Measurements from ENCODE around the gene LNX1. TPM values are rescaled to one million over a fixed set of nuclear protein-coding genes. Genes with fewer than 3 reads are reported as not detected.

Gene LNX1
- total RNA-seq, 1 experiment from 2014 or later = 3.7 TPM

DNA sequence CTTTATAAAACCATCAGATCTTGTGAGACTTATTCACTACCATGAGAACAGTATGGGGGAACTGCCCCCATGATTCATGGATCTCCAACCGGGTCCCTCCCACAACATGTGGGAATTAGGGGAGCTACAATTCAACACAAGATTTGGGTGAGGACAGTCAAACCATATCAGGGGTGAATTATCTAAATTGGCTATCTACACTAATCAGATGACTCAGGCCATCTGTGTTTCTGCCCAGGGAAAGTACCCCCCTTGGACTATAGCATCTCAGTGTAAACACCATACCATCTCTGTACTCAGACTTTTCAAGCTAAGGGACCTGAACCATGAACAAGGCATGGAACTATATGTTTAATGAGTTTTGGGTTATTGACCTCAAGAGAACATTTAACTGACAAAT lies 76.8 kb downstream of the LNX1 start:
- DNase-seq (ENCODE audit: low read depth) = no peak
- in situ Hi-C loops (cut with HindIII; ENCODE audit: low pct_unique_long_range_greater_than_20kb, low sequenced_read_pairs) = no loop called here

DNA sequence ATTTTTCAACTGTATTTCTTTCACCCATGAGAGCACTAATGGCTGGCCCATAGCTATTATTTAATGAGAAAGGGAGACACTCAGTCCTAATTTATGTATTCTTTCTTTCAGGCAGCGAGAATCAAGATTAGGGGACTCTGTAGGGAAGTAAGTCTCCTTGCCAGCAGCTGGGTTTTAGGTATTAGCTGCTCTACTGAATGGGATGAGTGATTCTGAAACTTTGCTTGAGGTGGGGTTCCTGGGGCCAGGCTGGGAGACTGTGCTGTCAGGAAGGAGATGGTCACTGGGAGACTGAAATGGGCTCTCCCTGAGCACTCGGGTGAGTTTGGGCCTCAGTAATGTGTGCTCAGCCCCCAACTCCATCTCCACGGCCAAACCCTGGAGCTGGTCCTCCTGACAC lies 78.7 kb downstream of the LNX1 start:
- DNase-seq (ENCODE audit: low read depth) = no peak
- in situ Hi-C loops (cut with HindIII; ENCODE audit: low pct_unique_long_range_greater_than_20kb, low sequenced_read_pairs) = no loop called here

DNA sequence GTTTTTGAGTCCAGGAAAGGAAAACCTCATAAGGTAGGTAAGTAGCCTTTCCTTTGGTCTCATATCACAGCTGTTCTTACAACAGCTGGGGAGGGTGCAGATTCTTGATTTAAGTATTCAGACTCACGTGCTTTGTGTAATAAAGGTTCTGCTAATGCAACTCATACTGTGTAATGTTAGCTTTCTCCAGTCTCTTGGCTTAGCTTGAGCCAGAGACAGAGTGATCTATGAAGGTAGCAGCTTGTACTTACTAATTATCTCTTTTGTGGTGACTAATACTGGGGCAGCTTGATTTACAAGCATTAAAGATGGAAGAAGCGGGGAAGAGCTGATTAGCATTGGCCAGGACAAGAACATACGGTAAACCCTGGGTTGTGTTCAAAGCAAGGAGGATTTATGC lies 80.3 kb downstream of the LNX1 start:
- no peak for DNase-seq (ENCODE audit: low read depth)
- in situ Hi-C loops (cut with HindIII; ENCODE audit: low pct_unique_long_range_greater_than_20kb, low sequenced_read_pairs) = no loop called here

DNA sequence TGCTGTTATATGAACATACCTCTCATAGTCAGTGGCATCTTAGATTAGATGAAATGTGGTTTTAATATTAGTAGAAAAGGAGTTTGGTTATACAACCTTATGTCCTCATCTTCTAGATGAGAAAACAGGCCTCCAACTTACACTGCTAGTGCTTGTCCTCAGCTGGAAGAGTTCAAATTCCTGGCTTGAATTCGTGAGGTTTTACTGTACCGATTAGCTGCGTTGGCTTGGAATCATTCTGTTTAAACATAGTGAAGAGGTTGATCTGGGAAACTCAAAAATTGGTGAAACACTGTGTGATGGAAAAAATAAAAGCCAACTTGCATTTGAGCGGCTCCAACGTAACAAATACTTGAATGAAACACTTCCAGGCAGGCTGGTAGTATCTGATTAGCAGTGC lies 81.0 kb downstream of the LNX1 start:
- in situ Hi-C loops (cut with HindIII; ENCODE audit: low pct_unique_long_range_greater_than_20kb, low sequenced_read_pairs) = no loop called here
- no peak for DNase-seq (ENCODE audit: low read depth)

DNA sequence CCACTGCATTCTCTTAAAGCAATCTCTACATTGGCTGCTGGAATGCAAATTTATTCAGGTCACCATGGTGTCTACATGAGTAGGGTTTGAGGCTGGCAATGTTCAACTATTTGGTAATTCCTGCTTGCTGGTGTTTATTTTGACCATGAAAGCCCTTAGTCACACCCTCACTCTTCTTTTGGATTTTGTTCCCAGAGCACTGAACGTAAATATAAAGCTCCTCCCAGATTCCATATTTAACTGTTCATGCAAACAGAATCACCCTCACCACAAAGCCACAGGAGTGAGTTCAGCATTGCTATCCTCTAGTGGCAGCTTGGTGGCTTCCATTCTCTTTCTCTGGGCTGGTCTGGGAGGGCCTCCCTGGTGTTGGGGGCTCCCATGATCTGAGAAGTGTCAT lies 82.8 kb downstream of the LNX1 start:
- DNase-seq (ENCODE audit: low read depth) = peak; percentile 80
- in situ Hi-C loops (cut with HindIII; ENCODE audit: low pct_unique_long_range_greater_than_20kb, low sequenced_read_pairs) = no loop called here

DNA sequence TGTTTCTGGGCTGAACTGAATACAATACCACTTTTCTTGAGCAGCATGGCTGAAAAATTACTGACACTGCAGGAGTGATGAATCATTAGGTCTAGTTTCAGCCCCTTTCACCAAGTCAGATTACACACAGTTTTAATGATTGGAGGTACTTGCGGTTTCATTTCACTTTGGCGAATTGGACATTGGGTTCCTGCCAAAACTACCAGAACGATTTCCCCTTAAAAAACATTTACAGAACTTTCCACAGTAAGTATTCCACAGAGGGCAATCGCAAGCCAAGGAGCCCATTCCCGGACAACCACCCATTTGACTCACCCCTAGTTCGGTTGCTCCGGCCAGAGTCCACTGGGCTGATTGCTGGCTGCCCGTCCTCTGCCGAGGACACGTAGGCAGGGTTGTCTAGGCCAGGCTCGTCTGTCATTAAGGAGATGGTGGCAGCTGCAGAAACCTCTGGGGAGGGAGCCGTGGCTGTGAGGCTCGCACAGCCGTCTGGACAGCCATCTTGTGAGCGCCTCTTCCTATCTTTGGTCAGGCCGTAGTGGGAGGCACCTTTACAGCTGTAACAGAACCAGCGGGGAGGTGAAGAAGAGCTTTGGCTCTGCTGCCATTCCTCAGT lies 83.5 kb downstream of the LNX1 start:
- DNase-seq (ENCODE audit: low read depth) = peak; percentile 86
- in situ Hi-C loops (cut with HindIII; ENCODE audit: low pct_unique_long_range_greater_than_20kb, low sequenced_read_pairs) = no loop called here

DNA sequence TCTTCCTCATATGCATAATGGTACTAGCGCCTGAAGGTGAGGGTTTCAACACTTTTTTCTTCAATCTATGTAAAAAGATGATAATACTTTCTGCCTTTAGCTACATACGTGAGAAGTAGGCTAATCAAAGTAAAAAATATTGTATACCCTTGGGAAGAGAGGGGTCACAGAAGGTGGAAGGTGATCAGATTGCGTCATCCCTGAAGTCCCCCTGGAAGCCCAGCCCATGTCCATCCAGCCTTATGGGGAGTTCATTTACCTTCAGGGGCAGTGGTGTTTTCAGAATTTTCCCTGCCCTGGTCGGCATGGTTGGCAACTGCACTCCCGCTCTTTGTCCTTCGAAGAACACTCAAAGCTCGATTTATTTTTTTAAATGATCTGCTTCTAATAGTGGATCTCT lies 84.2 kb downstream of the LNX1 start:
- in situ Hi-C loops (cut with HindIII; ENCODE audit: low pct_unique_long_range_greater_than_20kb, low sequenced_read_pairs) = no loop called here
- DNase-seq (ENCODE audit: low read depth) = no peak

DNA sequence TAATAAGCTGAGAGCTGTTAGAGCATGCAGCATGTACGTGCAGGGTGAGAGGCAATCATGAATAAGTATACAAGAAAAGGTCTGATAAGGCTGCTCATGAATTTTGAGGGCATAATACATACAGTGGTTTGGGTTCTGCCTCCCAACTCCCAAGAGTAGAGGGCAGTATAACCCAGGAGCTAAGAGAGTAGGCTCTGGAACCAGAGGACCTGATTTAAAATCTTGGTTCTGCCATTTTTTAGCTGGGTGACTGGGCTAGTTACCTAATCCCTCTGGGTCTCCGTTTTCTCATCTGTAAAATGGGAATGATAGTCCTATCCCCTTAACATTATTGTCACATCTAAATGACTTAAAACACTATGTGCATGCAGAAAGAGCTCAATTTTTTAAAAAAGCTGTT lies 85.3 kb downstream of the LNX1 start:
- no peak for DNase-seq (ENCODE audit: low read depth)
- in situ Hi-C loops (cut with HindIII; ENCODE audit: low pct_unique_long_range_greater_than_20kb, low sequenced_read_pairs) = no loop called here

DNA sequence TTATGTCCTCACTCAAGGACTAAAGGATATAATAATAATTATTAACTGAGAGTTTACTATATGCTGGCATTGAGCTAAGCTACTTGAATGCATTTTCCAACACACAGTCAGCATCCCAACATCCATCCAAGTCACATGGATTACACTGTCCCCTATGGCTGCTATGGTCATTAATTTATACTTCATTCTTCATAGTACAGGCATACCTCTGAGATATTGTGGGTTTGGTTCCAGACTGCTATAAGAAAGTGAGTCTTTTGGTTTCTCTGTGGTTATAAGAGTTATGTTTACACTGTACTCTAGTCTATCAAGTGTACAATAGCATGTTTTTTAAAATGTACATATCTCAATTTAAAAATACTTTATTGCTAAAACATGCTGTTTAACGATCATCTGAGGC lies 89.2 kb downstream of the LNX1 start:
- no peak for DNase-seq (ENCODE audit: low read depth)

DNA sequence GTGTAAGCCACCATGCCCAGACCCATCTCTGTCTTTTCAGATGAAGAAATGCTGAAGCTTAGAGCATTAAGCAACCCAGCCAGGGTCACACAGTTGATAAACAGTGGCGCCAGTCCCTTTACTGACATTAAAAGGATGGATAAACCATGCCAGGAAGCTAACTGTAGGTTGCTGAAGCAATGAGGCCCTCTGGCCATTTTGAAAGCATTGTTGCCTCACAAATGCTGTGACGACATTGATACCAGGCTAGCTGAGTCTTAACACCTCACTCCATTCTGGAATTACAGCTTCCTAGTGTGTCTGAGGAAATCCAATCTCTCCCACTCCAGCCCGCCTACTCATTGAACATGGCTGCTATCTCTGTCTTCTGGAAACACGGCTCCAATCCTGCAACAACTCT lies 89.7 kb downstream of the LNX1 start:
- DNase-seq (ENCODE audit: low read depth) = no peak
- in situ Hi-C loops (cut with HindIII; ENCODE audit: low pct_unique_long_range_greater_than_20kb, low sequenced_read_pairs) = no loop called here

More for the DNA sequence above, 89.2 kb downstream of the LNX1 start:
- in situ Hi-C loops (cut with HindIII; ENCODE audit: low pct_unique_long_range_greater_than_20kb, low sequenced_read_pairs) = no loop called here

DNA sequence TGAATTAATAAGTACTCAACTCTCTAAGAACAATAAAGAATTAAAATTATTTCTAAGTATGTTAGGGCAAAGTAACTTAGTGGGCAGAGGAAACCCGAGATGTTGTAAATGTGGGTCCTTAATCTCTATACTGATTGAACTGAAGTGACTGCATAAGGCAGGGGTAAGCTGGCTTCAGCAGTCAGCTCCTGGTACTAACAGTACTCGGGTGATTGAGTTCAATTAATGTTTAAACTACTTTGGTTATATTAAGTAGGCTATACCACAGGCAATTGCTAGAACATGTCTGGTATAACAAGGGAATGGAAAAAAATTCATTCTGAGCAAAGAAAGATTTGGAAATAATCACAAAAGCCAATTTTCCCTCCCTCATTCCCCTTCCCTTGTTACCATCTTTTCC lies 90.7 kb downstream of the LNX1 start:
- in situ Hi-C loops (cut with HindIII; ENCODE audit: low pct_unique_long_range_greater_than_20kb, low sequenced_read_pairs) = no loop called here
- no peak for DNase-seq (ENCODE audit: low read depth)

DNA sequence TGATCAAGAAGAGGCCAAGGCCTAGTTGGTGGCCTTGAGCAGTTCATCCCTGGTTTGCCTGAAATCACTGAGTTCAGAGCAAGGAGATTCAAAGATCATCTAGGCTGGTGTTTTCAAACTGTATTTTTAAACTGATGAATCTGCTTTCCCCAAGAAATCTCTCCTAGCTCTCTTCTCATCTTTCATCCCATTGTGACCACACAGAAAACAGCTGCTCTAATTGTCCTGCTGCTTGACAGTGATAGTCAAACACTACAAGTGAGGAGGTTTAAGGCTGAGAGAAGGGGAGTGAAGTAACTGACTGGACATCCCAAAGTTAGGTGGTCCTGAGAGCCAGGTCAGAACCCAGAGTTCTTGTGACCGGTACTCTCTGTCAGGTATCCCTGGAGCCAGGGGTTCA lies 91.5 kb downstream of the LNX1 start:
- no peak for DNase-seq (ENCODE audit: low read depth)
- in situ Hi-C loops (cut with HindIII; ENCODE audit: low pct_unique_long_range_greater_than_20kb, low sequenced_read_pairs) = no loop called here

DNA sequence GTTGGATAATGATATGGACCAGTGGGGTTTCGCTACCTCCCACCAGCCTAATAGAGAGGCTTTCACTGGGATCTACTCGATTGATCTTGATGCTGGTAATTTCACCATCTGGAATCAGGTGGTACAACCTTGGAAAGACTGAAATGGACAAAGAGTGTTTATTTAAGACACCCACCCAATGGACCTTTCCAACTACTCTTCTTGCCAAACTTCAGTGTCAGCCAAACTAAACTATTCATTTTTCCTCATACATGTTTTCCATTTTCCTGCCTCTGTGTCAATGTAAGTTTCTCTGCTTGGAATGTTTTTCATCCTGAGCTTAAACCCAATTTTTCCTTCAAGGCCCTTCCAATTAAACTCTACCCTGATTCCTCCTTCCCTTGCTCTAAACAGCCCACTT lies 92.6 kb downstream of the LNX1 start:
- no peak for DNase-seq (ENCODE audit: low read depth)

DNA sequence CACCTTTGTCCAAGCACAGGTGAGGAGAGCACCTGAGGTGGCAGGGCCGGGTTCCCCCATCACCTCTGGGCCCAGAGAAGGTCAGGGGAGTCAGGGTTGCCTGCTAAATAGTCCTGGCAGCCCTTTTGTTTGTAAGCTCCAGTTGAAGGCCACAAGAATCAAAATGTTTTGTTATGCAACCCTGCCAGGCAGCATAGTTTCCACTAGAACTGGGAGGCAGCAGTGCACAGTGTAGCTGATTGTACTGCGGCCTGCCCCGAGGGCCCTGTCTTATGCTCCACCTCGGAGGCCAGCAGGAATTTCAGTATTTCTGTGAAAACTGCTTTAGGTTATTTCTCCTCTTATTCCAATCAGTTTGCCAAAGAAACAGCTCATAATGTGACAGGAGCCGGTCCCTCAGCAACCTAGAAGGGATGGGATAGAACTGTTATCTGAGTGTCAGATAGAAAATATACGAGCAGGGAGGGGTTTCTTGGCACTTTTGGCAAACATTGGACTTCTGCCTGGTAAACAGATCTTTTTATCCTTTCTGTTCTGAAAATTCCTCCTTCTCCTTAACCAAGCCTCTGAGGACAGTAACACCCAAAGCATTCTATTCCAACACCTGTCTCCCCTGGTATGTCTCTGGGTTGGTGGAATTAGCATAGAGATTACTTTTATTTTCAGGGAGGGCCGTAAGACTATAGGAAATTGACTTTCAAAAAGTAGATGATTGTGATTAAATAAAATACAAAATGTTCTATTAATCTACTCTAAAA lies 93.6 kb downstream of the LNX1 start:
- no peak for DNase-seq (ENCODE audit: low read depth)
- in situ Hi-C loops (cut with HindIII; ENCODE audit: low pct_unique_long_range_greater_than_20kb, low sequenced_read_pairs) = no loop called here

More for the DNA sequence above, 92.6 kb downstream of the LNX1 start:
- in situ Hi-C loops (cut with HindIII; ENCODE audit: low pct_unique_long_range_greater_than_20kb, low sequenced_read_pairs) = no loop called here

DNA sequence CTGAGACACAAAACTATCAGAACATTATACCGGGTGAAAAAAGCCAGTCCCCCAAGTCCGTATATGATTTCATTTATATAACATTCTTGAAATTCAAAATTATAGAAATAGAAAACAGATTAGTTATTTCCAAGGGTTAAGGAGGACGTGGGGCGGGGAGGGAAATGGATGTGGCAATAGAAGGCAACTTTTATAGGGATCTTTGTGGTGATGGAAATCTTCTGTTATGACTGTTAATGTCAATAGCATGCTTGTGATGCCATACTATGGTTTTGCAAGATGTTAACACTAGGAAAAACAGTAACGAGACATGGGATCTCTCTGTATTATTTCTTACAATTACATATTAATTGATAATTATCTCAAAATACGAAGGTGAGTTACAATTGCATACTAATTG lies 96.4 kb downstream of the LNX1 start:
- in situ Hi-C loops (cut with HindIII; ENCODE audit: low pct_unique_long_range_greater_than_20kb, low sequenced_read_pairs) = no loop called here
- no peak for DNase-seq (ENCODE audit: low read depth)

DNA sequence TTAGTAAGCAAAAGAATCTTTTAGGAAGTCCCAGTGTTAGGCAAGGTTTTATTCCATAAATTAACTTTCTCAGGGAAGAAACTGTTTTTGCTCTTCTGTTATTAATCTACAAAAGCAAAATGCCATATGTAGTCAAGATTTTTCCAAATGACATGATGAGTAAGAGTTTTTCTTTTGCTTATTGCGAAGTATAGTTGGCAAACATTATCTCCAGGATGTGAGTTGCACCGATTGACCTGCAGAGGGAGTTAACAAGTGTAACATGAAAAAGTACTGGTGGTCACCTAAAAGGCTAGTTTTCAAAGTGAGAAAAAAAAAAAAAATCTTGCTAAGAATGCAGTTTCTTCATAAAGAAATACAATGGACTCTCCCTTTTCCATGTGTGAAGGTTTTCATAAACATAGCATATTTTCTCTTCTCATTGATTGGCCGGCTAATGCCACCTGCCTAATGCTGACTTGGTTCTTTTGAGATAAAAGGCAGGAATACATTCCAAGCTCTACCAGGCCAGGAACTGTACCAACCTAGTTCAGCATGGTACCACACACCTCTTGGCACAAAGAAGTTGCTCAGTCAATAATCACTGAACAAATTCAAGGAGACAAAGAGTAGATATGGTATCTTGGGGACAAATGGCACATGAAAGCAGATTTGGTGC lies 100.2 kb downstream of the LNX1 start:
- peak; percentile 56 for DNase-seq (ENCODE audit: low read depth)
- in situ Hi-C loops (cut with HindIII; ENCODE audit: low pct_unique_long_range_greater_than_20kb, low sequenced_read_pairs) = no loop called here

DNA sequence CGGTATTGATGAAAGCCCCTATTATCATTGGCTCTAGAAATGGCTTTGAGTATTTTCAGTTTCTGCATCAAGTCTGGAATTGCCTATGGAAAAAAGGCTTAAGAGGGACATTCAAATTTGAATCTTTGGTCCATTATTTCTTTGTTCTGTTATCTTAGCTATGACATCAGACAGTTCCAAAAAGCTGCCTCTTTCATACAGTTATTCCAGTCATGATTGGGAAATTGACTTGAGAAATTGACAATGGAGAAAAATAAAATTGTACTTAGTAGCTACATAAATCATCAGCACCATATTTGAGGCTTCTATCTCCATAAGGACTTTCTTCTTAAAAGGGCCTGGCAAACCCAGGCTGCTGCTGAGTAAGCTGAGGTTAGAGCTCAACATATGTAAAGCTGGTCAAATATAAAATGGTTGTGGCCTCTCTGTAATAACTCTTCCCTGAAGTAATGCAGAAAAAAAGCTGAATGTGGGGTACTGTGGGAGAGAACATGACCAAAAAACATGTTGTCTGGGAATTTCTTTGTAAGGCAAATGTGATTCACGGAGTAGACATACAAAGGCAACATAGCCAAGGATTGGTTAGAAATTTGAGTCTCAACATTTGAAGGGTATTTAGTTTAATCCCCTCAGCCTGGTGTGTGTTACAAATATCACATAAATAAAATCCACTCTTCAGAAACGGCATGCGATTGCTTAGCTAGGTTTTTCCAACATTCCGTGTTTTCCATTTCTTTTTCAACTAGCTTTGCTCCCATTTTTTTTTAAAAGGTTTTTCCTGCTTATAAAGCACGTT lies 100.9 kb downstream of the LNX1 start:
- in situ Hi-C loops (cut with HindIII; ENCODE audit: low pct_unique_long_range_greater_than_20kb, low sequenced_read_pairs) = no loop called here
- DNase-seq (ENCODE audit: low read depth) = no peak

DNA sequence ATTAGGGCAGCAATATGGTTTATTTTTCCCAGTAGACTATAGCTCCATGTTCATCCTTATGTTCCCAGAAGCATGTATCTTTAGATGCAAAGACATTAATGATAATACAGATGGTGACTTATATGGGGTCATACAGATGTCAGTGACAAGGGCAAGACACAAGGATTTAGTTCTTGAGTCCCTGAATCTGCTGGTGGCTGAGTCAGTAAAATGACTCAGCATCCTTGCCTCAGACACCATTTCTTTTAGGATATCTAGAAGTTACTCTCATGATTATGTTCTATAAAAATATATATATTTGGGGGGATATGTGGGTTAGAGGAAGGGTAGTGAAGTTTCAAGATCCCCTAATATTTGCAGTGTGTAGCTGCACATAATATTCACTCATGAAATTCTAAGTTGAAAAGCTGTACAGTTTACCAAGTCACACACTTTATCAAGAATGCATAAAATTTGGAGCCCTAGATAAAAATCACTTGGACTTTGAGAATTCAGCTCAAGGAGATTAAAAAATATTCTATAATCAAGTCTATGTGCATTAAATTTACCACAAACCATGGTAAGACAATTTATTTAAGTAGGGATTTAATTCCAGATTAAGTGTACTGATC lies 101.9 kb downstream of the LNX1 start:
- in situ Hi-C loops (cut with HindIII; ENCODE audit: low pct_unique_long_range_greater_than_20kb, low sequenced_read_pairs) = no loop called here
- no peak for DNase-seq (ENCODE audit: low read depth)

DNA sequence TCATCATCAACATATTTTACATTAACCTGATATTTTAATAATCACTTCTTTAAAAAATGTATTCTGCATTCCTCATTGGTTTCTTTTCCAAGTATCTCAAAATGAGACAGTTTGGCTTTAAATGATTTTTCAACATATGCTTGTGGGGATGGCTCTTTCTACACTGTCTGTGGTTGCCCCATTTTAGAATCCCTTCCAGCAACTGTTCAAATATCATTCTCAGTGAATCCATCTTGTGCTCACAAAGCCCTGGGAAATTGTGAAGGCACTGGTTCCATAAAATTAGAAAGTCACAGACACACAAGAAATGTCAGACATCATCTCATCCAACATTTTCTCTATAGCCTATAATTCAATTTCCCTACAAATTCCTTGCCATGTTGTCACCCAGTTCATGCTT lies 103.5 kb downstream of the LNX1 start:
- no peak for DNase-seq (ENCODE audit: low read depth)
- in situ Hi-C loops (cut with HindIII; ENCODE audit: low pct_unique_long_range_greater_than_20kb, low sequenced_read_pairs) = no loop called here
